HEK293T (cell line): Measurements from ENCODE around the gene HEXIM1.

Experiments
- ELF4 ChIP-seq: fragments of 450-650 bp; IDR thresholded peaks from 2 replicates; pipeline ENCODE4 v1.6.1; 2017; ENCODE audit warnings: antibody characterized with exemption
- FOXA1 ChIP-seq: fragments of 450-650 bp; IDR thresholded peaks from 2 replicates; pipeline ENCODE4 v1.6.1; 2016; ENCODE audit warnings: mild to moderate bottlenecking
- FOXM1 ChIP-seq: fragments of 450-650 bp; IDR thresholded peaks from 2 replicates; pipeline ENCODE4 v1.6.1; 2017; ENCODE audit warnings: mild to moderate bottlenecking, borderline replicate concordance
- NFRKB ChIP-seq: fragments of 450-650 bp; IDR thresholded peaks from 2 replicates; pipeline ENCODE4 v1.6.1; 2016; ENCODE audit warnings: mild to moderate bottlenecking, moderate library complexity
- SP1 ChIP-seq: fragments of 450-650 bp; IDR thresholded peaks from 2 replicates; pipeline ENCODE4 v1.6.1; 2017
- TF ChIP-seq, protein P1 (sequence below): fragments of 450-650 bp; IDR thresholded peaks from 2 replicates; pipeline ENCODE4 v1.6.1; 2016

DNA sequence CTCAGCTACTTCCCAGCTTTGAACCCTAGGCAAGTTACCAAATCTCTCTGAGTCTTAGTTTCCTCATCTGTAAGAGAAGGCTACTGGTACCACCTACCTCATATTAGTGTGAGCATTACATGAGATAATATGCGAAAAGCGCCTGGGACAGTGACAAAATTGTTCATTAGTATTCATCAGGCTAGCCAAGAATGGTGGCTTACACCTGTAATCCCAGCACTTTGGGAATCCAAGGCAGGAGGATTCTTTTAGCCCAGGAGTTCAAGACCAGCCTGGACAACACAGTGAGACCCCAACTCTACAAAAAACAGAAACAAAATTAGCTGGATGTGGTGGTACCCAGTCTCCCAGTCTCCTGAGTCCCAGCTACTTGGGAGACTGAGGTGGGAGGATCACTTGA, 19.3 kb upstream of the HEXIM1 start:
- TF ChIP-seq FOXA1 (no peak), SP1 (no peak), FOXM1 (no peak), ELF4 (no peak), NFRKB (no peak)
- TF ChIP-seq, protein P1, sequence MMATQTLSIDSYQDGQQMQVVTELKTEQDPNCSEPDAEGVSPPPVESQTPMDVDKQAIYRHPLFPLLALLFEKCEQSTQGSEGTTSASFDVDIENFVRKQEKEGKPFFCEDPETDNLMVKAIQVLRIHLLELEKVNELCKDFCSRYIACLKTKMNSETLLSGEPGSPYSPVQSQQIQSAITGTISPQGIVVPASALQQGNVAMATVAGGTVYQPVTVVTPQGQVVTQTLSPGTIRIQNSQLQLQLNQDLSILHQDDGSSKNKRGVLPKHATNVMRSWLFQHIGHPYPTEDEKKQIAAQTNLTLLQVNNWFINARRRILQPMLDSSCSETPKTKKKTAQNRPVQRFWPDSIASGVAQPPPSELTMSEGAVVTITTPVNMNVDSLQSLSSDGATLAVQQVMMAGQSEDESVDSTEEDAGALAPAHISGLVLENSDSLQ: no peak
